Fibroblast of villous mesenchyme (primary cell): Measurements from ENCODE around the gene ALDH9A1. TPM values are rescaled to one million over a fixed set of nuclear protein-coding genes. Genes with fewer than 3 reads are reported as not detected.
A peak's percentile ranks its signal among the peaks of the same experiment; 100 is the strongest.
"Not testable (repeated sequence)": the region's sequence is repeated elsewhere in the genome, so short reads cannot be mapped to it uniquely, and the experiment has no call there.

Experiments used
- DNase-seq: peaks from one replicate; pipeline ENCODE4 v3.0.0-alpha.2; 2010; ENCODE audit warnings: low read depth
- H3K4me3 ChIP-seq: 2 replicates; pipeline ENCODE4 v1.5.1; 2011; ENCODE audit warnings: low read depth, mild to moderate bottlenecking, low read length
- CTCF ChIP-seq: IDR thresholded peaks from 2 replicates; pipeline ENCODE4 v1.5.1; 2012; ENCODE audit warnings: low read depth, mild to moderate bottlenecking, low read length; ENCODE audit not compliant: insufficient read depth
- total RNA-seq: library from RNA; depleted of rRNA; stranded (reverse); fragments of >200 nt; gene quantifications from 2 replicates; pipeline ENCODE4 v1.2.3, GENCODE V29; 2012

ALDH9A1 gene
- total RNA-seq, 1 donor: 105 TPM

- no peak overlapping the region for H3K4me3 ChIP-seq
- peak; percentile 10 for DNase-seq
- TF ChIP-seq CTCF: peak; percentile 37
Observed at GRCh38 chr1:165686121-165686970, 12.0 kb downstream of the ALDH9A1 start.

GRCh38 chr1:165683848-165684485, 14.4 kb downstream of the ALDH9A1 start:
- no peak for DNase-seq
- TF ChIP-seq CTCF: no peak
- H3K4me3 ChIP-seq: no peak overlapping the region

GRCh38 chr1:165680773-165681172, 17.6 kb downstream of the ALDH9A1 start:
- H3K4me3 ChIP-seq, DNase-seq: not testable (repeated sequence)

- no peak for DNase-seq
- H3K4me3 ChIP-seq: no peak overlapping the region
- TF ChIP-seq CTCF: no peak
Observed at GRCh38 chr1:165680303-165680702, 18.1 kb downstream of the ALDH9A1 start.

- no peak for DNase-seq
- no peak overlapping the region for H3K4me3 ChIP-seq
- TF ChIP-seq CTCF: no peak
Observed at GRCh38 chr1:165679282-165680036, 18.9 kb downstream of the ALDH9A1 start.

- H3K4me3 ChIP-seq: no peak overlapping the region
- no peak for TF ChIP-seq CTCF
- DNase-seq: no peak
Observed at GRCh38 chr1:165678509-165678908, 19.9 kb downstream of the ALDH9A1 start.

GRCh38 chr1:165675794-165676193, 22.6 kb downstream of the ALDH9A1 start:
- no peak for DNase-seq
- no peak for TF ChIP-seq CTCF
- no peak overlapping the region for H3K4me3 ChIP-seq
